Activated CD4-positive, alpha-beta T cell treated with anti-CD3 and anti-CD28 coated beads, Interleukin-2, amount 10 ng/mL, durations not matched to agents 24 days and 14 days (primary cell): ENCODE results near the gene CHI3L1. TPM values are rescaled to one million over a fixed set of nuclear protein-coding genes. Genes with fewer than 3 reads are reported as not detected.

Experiments
- DNase-seq: peaks from one replicate; pipeline ENCODE4 v3.0.0; 2022
- H3K27ac Mint-ChIP-seq: one replicate; pipeline ENCODE4 v1.8.0; 2022; ENCODE audit warnings: mild to moderate bottlenecking, mixed read lengths
- H3K27me3 Mint-ChIP-seq: one replicate; pipeline ENCODE4 v1.8.0; 2022; ENCODE audit warnings: mixed read lengths
- H3K36me3 Mint-ChIP-seq: one replicate; pipeline ENCODE4 v1.8.0; 2022; ENCODE audit warnings: low read depth, mild to moderate bottlenecking, mixed read lengths
- H3K4me1 Mint-ChIP-seq: one replicate; pipeline ENCODE4 v1.8.0; 2021; ENCODE audit warnings: mixed read lengths
- H3K4me3 Mint-ChIP-seq: one replicate; pipeline ENCODE4 v1.8.0; 2022; ENCODE audit warnings: mild to moderate bottlenecking, moderate library complexity, mixed read lengths
- H3K9me3 Mint-ChIP-seq: one replicate; pipeline ENCODE4 v1.8.0; 2021; ENCODE audit warnings: mixed read lengths
- intact Hi-C: fragments of 100-400 bp; cut with micrococcal nuclease; formaldehyde crosslinking; loops from one replicate; pipeline ENCODE4 v1.15.1; 2023
- total RNA-seq: library from RNA; stranded (reverse); gene quantifications from 2 replicates; pipeline ENCODE4 v1.2.3, GENCODE V29; 2022

The CHI3L1 gene
- total RNA-seq, 1 donor from 2014 or later: not detected

DNA sequence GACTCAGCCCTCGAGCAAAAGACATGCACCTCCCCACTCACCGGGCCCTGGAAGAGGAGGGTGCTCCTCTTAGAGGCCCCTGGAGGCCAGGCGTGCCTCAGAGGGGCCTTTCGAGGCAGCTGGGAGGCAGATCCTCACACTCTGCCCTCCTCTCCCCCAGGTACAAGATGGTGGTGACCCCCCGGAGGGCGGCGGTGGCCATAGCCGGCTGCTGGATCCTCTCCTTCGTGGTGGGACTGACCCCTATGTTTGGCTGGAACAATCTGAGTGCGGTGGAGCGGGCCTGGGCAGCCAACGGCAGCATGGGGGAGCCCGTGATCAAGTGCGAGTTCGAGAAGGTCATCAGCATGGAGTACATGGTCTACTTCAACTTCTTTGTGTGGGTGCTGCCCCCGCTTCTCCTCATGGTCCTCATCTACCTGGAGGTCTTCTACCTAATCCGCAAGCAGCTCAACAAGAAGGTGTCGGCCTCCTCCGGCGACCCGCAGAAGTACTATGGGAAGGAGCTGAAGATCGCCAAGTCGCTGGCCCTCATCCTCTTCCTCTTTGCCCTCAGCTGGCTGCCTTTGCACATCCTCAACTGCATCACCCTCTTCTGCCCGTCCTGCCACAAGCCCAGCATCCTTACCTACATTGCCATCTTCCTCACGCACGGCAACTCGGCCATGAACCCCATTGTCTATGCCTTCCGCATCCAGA is 21.3 kb downstream of the CHI3L1 start:
- H3K9me3 Mint-ChIP-seq: no peaks in the 10 kb centered on the region
- no peak for DNase-seq
- peaks cover 6% of the 10 kb centered on the region for H3K27me3 Mint-ChIP-seq
- H3K4me3 Mint-ChIP-seq: no peak overlapping the region
- intact Hi-C loops: no loop called here
- no peaks in the 10 kb centered on the region for H3K36me3 Mint-ChIP-seq
- no peak overlapping the region for H3K27ac Mint-ChIP-seq
- no peaks in the 10 kb centered on the region for H3K4me1 Mint-ChIP-seq

DNA sequence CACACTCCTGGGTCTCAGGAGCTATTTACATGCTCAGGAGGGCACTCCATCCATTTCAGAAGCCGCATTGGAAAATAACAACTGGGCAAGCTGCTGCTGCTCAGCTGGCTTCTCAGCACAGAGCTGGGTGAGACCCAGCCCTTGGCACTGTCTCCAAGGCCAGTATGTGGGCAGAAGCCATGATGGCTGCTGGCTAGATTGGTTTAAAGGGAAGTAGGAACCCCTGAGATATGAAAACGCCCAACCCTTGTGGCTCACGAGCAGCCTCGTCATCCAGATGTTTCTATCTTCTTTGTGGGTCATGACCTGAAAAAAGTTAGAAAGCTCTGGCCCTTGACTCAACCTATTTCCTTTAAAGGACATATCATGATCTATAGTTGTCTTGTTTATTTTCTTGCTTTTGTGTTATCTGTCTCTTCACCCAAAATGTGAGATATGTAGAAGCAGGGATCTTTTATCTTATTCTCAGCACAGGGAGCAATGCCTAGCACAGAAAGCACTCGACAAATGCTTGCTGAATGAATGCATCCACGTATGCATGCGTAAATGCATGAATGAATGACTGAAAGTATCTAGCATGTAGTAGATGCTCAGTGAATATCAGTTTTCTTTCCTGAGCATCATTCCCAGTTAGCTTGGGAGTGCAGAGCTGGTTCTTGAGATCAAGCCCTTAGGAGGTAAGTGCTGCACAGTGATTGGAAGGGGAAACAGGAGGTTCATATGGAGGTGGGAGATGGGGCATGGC is 22.4 kb downstream of the CHI3L1 start:
- no peaks in the 10 kb centered on the region for H3K4me1 Mint-ChIP-seq
- H3K27me3 Mint-ChIP-seq: peaks cover 11% of the 10 kb centered on the region
- no peaks in the 10 kb centered on the region for H3K9me3 Mint-ChIP-seq
- H3K36me3 Mint-ChIP-seq: no peaks in the 10 kb centered on the region
- H3K27ac Mint-ChIP-seq: no peak overlapping the region
- intact Hi-C loops: no loop called here
- no peak overlapping the region for H3K4me3 Mint-ChIP-seq
- DNase-seq: no peak

DNA sequence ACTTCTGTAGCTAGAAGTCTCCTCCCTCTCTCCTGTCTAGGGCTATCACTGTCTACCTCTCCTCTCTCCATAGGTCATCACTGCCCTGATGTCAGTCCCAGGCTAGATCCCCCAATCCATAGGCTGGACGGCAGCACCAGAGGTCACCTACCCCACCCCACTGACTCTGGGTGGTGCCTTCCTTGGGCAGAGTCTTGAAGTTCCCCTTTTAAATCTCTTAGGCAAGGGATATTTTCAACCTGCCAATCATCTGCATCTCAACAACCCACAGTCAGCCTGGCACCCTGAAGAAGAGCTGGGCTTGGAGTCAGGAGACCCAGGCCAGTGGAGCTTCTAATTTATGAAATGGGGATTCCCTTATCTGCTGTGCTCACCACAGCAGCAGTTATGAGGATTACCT is 24.1 kb downstream of the CHI3L1 start:
- no peak for DNase-seq
- Mint-ChIP-seq H3K4me3 (no peak overlapping the region), H3K36me3 (no peaks in the 10 kb centered on the region), H3K4me1 (no peaks in the 10 kb centered on the region), H3K9me3 (no peaks in the 10 kb centered on the region), H3K27ac (no peak overlapping the region), H3K27me3 (peaks cover 15% of the 10 kb centered on the region)
- intact Hi-C loops: no loop called here

DNA sequence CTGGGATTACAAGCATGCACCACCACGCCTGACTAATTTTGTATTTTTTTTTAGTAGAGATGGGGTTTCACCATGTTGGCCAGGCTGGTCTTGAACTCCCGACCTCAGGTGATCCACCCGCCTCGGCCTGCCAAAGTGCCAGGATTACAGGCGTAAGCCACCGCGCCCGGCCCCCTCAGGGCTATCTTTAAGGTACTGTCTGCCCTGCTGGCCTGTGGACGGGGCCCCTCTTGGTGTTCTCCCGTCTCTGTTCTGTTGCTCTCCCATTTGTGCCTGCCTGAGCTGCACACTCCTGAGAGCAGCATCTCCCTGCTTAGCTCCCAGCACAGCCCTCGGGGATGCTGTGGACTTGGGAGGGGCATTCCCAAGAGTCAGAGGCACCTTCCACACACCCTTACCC is 24.8 kb downstream of the CHI3L1 start:
- Mint-ChIP-seq H3K27ac (no peak overlapping the region), H3K9me3 (no peaks in the 10 kb centered on the region), H3K36me3 (no peaks in the 10 kb centered on the region), H3K4me1 (no peaks in the 10 kb centered on the region), H3K27me3 (peaks cover 15% of the 10 kb centered on the region), H3K4me3 (no peak overlapping the region)
- DNase-seq: no peak
- intact Hi-C loops: no loop called here

DNA sequence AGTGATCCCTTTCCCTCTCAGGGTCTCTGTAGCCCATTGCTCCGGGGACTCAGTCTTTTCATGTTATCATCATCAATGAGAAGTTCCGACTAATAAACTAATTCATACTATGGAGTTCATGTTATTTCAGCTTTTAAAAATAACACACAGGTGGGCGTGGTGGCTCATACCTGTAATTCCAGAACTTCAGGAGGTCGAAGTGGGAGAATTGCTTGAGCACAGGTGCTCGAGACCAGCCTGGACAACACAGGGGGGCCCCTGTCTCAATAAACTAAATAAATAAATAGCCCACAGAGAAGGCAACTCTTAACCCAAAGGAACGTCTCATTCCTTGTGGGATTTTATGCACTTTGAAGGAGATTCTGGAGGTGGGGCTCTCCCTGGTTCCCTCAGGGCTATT is 25.3 kb downstream of the CHI3L1 start:
- Mint-ChIP-seq H3K4me3 (no peak overlapping the region), H3K4me1 (no peaks in the 10 kb centered on the region), H3K27ac (no peak overlapping the region), H3K36me3 (no peaks in the 10 kb centered on the region), H3K9me3 (no peaks in the 10 kb centered on the region), H3K27me3 (peaks cover 16% of the 10 kb centered on the region)
- no peak for DNase-seq
- intact Hi-C loops: no loop called here

DNA sequence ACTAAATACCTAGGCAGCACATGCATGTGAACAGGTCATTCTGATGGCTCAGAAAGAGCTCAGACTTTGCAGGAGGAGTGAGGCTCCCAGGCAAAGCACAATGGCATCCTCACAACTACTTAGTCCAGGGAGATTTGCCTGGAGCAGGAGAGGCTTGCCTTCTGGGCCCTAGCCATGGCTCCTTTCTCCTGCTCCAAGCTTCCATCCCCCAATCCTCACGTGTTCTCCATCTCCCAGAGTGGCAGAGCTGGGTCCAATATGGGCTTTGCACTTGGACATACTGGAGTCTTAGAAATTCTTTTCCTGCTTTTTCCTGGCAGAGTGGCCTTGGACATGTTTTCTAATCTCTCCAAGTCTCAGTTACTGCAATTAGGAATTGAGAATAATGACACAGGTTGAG is 26.7 kb downstream of the CHI3L1 start:
- no peak overlapping the region for H3K27ac Mint-ChIP-seq
- no peaks in the 10 kb centered on the region for H3K36me3 Mint-ChIP-seq
- DNase-seq: no peak
- intact Hi-C loops: no loop called here
- H3K4me1 Mint-ChIP-seq: no peaks in the 10 kb centered on the region
- no peaks in the 10 kb centered on the region for H3K9me3 Mint-ChIP-seq
- peaks cover 16% of the 10 kb centered on the region for H3K27me3 Mint-ChIP-seq
- no peak overlapping the region for H3K4me3 Mint-ChIP-seq

DNA sequence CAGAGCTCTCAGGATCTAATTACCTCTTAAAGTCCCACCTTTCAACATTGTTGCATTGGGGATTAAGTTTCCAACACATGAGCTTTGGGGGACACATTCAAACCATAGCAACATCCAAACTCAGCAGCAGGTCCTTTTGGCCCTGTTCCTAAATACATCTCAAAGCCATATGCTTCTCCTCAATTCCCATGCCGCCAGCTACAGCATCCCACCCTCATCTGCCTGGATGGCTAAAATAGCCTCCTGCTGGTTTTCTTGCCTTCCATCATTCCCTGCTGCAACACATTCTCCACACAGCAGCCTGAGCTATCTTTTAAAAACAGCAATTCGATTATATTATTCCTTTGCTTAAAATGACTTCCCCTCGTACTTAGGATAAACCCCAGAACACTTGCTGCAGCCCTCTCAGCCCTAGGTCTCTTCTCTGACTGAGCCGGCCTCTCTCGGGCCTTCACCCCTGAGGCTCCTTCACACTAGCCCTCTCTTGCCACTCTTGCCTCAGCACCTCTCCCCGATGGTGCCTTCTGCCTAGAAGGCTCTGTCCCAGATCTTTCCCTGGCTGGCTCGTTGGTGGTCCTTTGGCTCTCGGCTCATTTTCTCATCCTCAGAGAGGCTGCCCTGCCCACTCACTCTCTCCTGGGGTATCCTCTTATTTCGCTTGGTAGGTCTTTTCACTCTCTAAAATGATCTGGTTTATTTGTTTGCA is 27.4 kb downstream of the CHI3L1 start:
- no peaks in the 10 kb centered on the region for H3K4me1 Mint-ChIP-seq
- no peaks in the 10 kb centered on the region for H3K36me3 Mint-ChIP-seq
- H3K27ac Mint-ChIP-seq: no peak overlapping the region
- H3K27me3 Mint-ChIP-seq: peaks cover 16% of the 10 kb centered on the region
- no peak overlapping the region for H3K4me3 Mint-ChIP-seq
- no peak for DNase-seq
- no peaks in the 10 kb centered on the region for H3K9me3 Mint-ChIP-seq
- intact Hi-C loops: no loop called here

DNA sequence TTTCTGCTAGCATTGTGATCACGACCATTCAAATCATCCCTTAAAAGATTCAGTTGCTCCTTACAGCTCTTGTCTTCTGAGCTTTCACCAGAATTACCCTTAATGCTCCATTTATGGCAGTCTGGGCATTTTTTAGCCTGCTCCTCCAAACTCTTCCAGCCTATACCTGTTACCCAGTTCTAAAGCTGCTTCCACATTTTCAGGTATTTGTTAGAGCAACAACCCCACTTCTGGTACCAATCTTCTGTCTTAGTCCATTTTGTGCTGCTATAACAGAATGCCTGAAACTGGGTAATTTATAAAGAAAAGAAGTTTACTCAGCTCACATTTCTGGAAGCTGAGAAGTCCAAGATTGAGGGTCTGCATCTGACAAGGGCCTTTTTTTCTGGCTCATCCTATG is 28.1 kb downstream of the CHI3L1 start:
- no peaks in the 10 kb centered on the region for H3K4me1 Mint-ChIP-seq
- no peak for DNase-seq
- H3K36me3 Mint-ChIP-seq: no peaks in the 10 kb centered on the region
- intact Hi-C loops: no loop called here
- H3K27ac Mint-ChIP-seq: no peak overlapping the region
- H3K9me3 Mint-ChIP-seq: no peaks in the 10 kb centered on the region
- no peak overlapping the region for H3K4me3 Mint-ChIP-seq
- peaks cover 15% of the 10 kb centered on the region for H3K27me3 Mint-ChIP-seq

DNA sequence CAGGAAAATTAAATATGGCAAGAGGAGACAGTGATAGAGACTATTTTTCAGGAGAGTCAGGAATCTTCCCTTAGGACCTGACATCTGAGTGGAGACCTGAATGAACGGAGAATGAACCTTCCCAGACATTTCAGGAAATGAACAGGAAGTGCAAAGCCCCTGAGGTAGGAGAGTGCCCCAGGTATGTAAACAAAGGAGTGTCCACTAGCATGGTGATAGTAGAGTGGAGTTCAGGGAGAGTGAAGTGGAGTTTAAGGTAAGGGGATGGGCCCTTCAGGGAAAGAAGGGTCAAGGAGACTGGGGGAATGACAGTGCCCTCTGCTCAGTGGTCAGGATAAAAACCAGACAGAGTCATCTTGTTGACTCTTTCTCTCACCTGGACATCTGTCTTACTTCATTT is 30.2 kb downstream of the CHI3L1 start:
- H3K27me3 Mint-ChIP-seq: peaks cover 11% of the 10 kb centered on the region
- H3K36me3 Mint-ChIP-seq: no peaks in the 10 kb centered on the region
- H3K27ac Mint-ChIP-seq: no peak overlapping the region
- DNase-seq: no peak
- no peaks in the 10 kb centered on the region for H3K4me1 Mint-ChIP-seq
- no peaks in the 10 kb centered on the region for H3K9me3 Mint-ChIP-seq
- intact Hi-C loops: no loop called here
- H3K4me3 Mint-ChIP-seq: no peak overlapping the region

DNA sequence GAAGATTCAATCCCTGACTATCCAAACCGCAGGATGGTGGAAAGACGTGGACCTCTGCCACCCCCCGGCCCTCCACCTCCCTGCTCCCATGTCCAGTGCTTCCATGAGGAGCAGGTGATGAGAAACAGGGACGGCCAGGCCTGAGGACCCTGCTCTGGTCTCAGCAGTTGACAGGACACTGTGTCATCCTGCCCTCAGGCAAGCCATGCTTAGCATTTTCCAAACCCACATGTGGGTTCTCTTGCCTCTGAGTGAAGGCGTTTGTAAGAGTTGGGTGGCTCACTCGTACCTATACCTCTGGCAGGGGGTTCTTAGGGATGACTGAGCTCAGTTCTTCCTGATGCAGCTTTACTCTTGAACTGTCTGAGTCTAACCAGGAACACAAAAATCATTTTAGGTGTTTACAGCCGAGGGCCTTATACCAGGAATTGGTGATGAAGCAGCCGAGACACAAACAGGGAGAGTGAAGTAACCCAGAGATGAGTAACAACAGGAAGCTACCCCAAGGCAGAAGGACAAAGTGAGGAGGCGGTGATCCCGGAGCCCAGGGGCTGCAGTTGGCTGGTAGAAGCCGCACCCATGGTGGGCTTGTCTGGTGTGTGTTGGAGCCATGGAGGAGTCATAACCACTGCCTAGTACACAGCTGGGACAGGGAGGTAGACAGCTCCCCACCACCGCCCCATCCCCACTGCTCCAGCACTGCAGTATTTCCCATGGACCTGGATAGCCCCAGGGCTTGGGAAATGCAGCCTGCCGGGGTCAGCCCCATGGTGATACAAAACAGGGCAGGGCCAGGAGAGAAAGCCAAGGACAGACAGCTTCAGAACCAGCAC is 32.3 kb downstream of the CHI3L1 start:
- H3K4me3 Mint-ChIP-seq: no peak overlapping the region

DNA sequence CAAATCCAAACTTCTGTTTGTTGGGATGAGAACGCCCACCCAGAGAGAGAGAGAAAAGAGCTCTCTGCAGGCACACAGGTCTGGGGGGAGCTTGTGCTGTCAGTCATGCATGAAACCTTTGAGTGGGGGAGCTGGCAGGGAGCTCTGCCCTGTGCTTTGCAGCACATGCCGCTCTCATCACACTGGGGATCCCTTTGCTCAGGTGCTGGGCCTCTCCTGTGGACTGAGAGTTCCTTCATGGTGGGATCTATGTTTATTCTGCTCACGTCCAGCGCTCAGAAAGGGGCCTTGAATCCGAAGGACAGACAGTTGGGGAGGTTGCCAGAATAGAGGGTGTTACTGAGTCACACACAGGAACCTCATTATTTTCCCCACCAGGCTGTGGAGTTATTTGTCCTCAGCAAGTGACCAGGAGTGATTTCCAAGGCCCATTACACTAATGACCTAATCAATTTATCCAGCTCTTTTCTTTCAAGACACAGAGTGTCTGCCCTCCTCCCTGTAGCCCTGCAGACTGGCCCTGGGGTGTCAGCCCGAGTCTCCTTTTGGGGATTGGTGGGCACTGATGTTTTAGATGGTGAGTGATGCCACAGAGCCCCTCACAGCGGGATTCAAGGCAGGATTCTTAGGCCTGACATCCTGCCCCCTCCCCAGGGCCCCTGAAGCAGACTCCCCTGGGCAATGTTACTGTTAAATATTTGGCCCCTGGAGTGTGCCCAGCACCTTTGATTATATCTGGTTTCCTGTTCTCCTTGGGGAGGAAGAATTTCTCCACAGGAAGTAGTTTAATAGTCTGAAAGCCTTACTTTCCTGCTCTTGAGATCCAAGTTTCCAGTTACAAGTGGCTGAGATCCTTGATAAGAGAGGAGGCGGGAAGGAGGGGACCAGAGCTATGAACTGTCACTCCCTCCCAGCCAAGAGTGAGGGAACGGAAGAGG is 33.2 kb downstream of the CHI3L1 start:
- H3K9me3 Mint-ChIP-seq: no peaks in the 10 kb centered on the region
- peaks cover 7% of the 10 kb centered on the region for H3K27me3 Mint-ChIP-seq
- no peak overlapping the region for H3K27ac Mint-ChIP-seq
- no peaks in the 10 kb centered on the region for H3K36me3 Mint-ChIP-seq
- intact Hi-C loops: no loop called here
- no peak for DNase-seq
- H3K4me3 Mint-ChIP-seq: no peak overlapping the region
- H3K4me1 Mint-ChIP-seq: no peaks in the 10 kb centered on the region

More for the DNA sequence above, 32.3 kb downstream of the CHI3L1 start:
- H3K4me1 Mint-ChIP-seq: no peaks in the 10 kb centered on the region
- peaks cover 8% of the 10 kb centered on the region for H3K27me3 Mint-ChIP-seq
- intact Hi-C loops: no loop called here
- DNase-seq: no peak
- no peak overlapping the region for H3K27ac Mint-ChIP-seq
- no peaks in the 10 kb centered on the region for H3K36me3 Mint-ChIP-seq
- no peaks in the 10 kb centered on the region for H3K9me3 Mint-ChIP-seq

DNA sequence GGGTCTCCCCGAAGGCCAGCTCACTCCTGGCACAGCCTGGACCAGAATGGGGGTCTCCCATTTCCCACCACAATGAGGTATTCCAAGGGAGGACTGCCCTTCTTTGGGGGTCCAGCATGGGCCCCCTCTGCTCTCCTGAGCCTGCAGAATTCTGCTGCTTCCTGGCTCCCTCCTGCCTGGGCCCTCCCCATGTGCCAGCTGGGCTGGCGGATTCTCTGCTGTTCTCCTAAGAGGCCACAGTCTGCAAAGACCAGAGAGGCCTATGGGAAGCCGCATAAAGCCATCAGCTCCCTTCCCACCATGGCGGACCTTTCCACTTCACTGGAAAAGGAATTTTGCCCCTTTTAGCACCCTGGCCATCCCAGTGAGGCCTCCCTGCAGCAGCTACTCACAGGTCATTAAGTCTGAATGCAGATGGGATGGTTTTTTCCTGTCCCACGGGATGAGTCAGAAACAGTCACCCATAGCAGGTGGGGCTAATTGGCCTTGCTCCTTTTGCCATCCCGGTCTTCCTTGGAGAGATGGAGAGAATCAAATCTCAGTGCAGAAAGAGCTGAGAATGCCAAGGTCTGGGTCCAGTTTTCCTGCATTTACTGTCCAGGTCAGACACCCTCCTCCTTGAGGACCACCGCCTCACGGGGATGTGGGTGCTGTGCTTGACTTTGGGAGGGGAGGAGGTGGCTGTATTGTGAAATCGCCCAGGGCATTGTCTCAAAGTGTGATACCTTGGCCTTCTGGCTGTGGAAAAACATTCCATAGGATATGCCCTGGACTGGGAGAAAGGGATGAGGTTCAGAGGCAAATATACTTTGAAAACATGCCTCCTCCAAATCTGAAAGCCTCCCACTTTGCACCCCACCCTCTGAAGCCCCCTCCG is 34.1 kb downstream of the CHI3L1 start:
- no peak for DNase-seq
- no peaks in the 10 kb centered on the region for H3K36me3 Mint-ChIP-seq
- intact Hi-C loops: no loop called here
- peaks cover 3% of the 10 kb centered on the region for H3K27me3 Mint-ChIP-seq
- no peaks in the 10 kb centered on the region for H3K9me3 Mint-ChIP-seq
- no peaks in the 10 kb centered on the region for H3K4me1 Mint-ChIP-seq
- no peak overlapping the region for H3K27ac Mint-ChIP-seq
- H3K4me3 Mint-ChIP-seq: no peak overlapping the region
